Smooth muscle cell (in vitro differentiated cells): Measurements from ENCODE around the gene ORMDL3. TPM values are rescaled to one million over a fixed set of nuclear protein-coding genes. Genes with fewer than 3 reads are reported as not detected.
A peak's percentile ranks its signal among the peaks of the same experiment; 100 is the strongest.

Experiments used
- DNase-seq: peaks from one replicate; lab custom pipeline; 2025; ENCODE audit not compliant: unreplicated experiment; lab: John Stamatoyannopoulos, UW
- H2AFZ ChIP-seq: fragments of 200-600 bp; sonication (generic); 2 replicates; pipeline ENCODE4 v1.6.0; 2016; ENCODE audit warnings: antibody characterized with exemption, low read depth, mild to moderate bottlenecking
- H3F3A ChIP-seq: fragments of 200-600 bp; sonication (generic); 2 replicates; pipeline ENCODE4 v1.6.0; 2017; ENCODE audit warnings: antibody characterized with exemption, low read depth
- H3K27ac ChIP-seq: fragments of 200-600 bp; sonication (generic); 2 replicates; pipeline ENCODE4 v1.5.1; 2016; ENCODE audit warnings: low read depth, mild to moderate bottlenecking
- H3K27me3 ChIP-seq: fragments of 200-600 bp; sonication (generic); 2 replicates; pipeline ENCODE4 v1.6.1; 2016; ENCODE audit warnings: low read depth, mild to moderate bottlenecking
- H3K36me3 ChIP-seq: fragments of 200-600 bp; sonication (generic); 2 replicates; pipeline ENCODE4 v1.5.1; 2016; ENCODE audit warnings: low read depth
- H3K4me1 ChIP-seq: fragments of 200-600 bp; sonication (generic); 2 replicates; pipeline ENCODE4 v1.5.1; 2016; ENCODE audit warnings: low read depth
- H3K4me2 ChIP-seq: fragments of 200-600 bp; sonication (generic); 2 replicates; pipeline ENCODE4 v1.6.0; 2016; ENCODE audit warnings: mild to moderate bottlenecking
- H3K4me3 ChIP-seq: fragments of 200-600 bp; sonication (generic); 2 replicates; pipeline ENCODE4 v1.5.1; 2016; ENCODE audit warnings: mild to moderate bottlenecking
- H3K79me2 ChIP-seq: fragments of 200-600 bp; sonication (generic); 2 replicates; pipeline ENCODE4 v1.6.0; 2016; ENCODE audit warnings: low read depth, mild to moderate bottlenecking
- H3K9ac ChIP-seq: fragments of 200-600 bp; sonication (generic); 2 replicates; pipeline ENCODE4 v1.6.0; 2016; ENCODE audit warnings: low read depth
- H3K9me3 ChIP-seq: fragments of 200-600 bp; sonication (generic); replicated peaks from 2 replicates; pipeline ENCODE4 v1.5.1; 2016; ENCODE audit warnings: low read depth
- H4K20me1 ChIP-seq: fragments of 200-600 bp; sonication (generic); 2 replicates; pipeline ENCODE4 v1.6.0; 2016; ENCODE audit warnings: low read depth
- CTCF ChIP-seq: fragments of 200-600 bp; sonication (generic); IDR thresholded peaks from 2 replicates; pipeline ENCODE4 v1.5.1; 2017; ENCODE audit warnings: borderline replicate concordance, mild to moderate bottlenecking, antibody characterized with exemption; ENCODE audit not compliant: insufficient read depth, poor library complexity, severe bottlenecking
- WGBS: methylation state at CpG from one replicate; pipeline ENCODE4 v1.1.7; 2016; ENCODE audit warnings: low lambda C conversion rate; 5-methylcytosine and 5-hydroxymethylcytosine counted together
- polyA plus RNA-seq: library from polyadenylated mRNA; unstranded; fragments of >200 nt; fragmentation: Nextera tagmentation; extraction: Ambion mirVana; gene quantifications from 2 replicates; pipeline ENCODE4 v1.2.1, GENCODE V29; 2016
- total RNA-seq: library from RNA; depleted of rRNA; stranded (reverse); fragments of >200 nt; gene quantifications from 2 replicates; pipeline ENCODE4 v1.2.3, GENCODE V29; 2014

ORMDL3 gene
- total and polyA plus RNA-seq, 2 experiments from 2014 or later, result 24.7 to 29.8 TPM

- no peak overlapping the region for H2AFZ ChIP-seq
- H3F3A ChIP-seq, result peaks cover 7% of the 10 kb centered on the region
- no peaks in the 10 kb centered on the region for H3K36me3 ChIP-seq
- H3K4me2 ChIP-seq, result peak overlapping the region; percentile 98
- no peak for TF ChIP-seq CTCF
- H3K9me3 ChIP-seq, result no peaks in the 10 kb centered on the region
- H3K27ac ChIP-seq, result no peak overlapping the region
- peaks cover 43% of the 10 kb centered on the region for H4K20me1 ChIP-seq
- H3K9ac ChIP-seq, result peak overlapping the region; percentile 97
- peaks cover 30% of the 10 kb centered on the region for H3K79me2 ChIP-seq
- peak overlapping the region; percentile 94 for H3K4me3 ChIP-seq
- no peaks in the 10 kb centered on the region for H3K27me3 ChIP-seq
- WGBS, result 94% methylated on average over 11 of the region's 11 CpGs
- DNase-seq, result no peak
- peaks cover 25% of the 10 kb centered on the region for H3K4me1 ChIP-seq
Measured at GRCh38 chr17:39925282-39926134, 1.9 kb downstream of the ORMDL3 start.

- H3K79me2 ChIP-seq, result peaks cover 30% of the 10 kb centered on the region
- peaks cover 7% of the 10 kb centered on the region for H3F3A ChIP-seq
- no peak for TF ChIP-seq CTCF
- WGBS, result 96% methylated on average over 3 of the region's 3 CpGs
- H2AFZ ChIP-seq, result no peak overlapping the region
- no peak for DNase-seq
- H3K4me2 ChIP-seq, result no peak overlapping the region
- H3K9ac ChIP-seq, result no peak overlapping the region
- no peaks in the 10 kb centered on the region for H3K9me3 ChIP-seq
- H3K4me3 ChIP-seq, result no peak overlapping the region
- no peak overlapping the region for H3K27ac ChIP-seq
- H3K36me3 ChIP-seq, result no peaks in the 10 kb centered on the region
- no peaks in the 10 kb centered on the region for H3K27me3 ChIP-seq
- peaks cover 25% of the 10 kb centered on the region for H3K4me1 ChIP-seq
- H4K20me1 ChIP-seq, result peaks cover 43% of the 10 kb centered on the region
Measured at GRCh38 chr17:39924691-39925055, 2.7 kb downstream of the ORMDL3 start.

- Histone ChIP-seq H4K20me1 (peaks cover 40% of the 10 kb centered on the region), H3K4me1 (peaks cover 25% of the 10 kb centered on the region), H3F3A (peaks cover 7% of the 10 kb centered on the region), H3K4me2 (no peak overlapping the region), H3K27me3 (no peaks in the 10 kb centered on the region), H3K4me3 (no peak overlapping the region), H2AFZ (no peak overlapping the region), H3K27ac (no peak overlapping the region), H3K79me2 (peaks cover 30% of the 10 kb centered on the region), H3K9ac (no peak overlapping the region), H3K36me3 (no peaks in the 10 kb centered on the region), H3K9me3 (no peaks in the 10 kb centered on the region)
- WGBS, result 85% methylated on average over 17 of the region's 17 CpGs
- no peak for DNase-seq
- no peak for TF ChIP-seq CTCF
Measured at GRCh38 chr17:39923836-39924690, 3.3 kb downstream of the ORMDL3 start.
